HG03520 (cell line): ENCODE data around the gene CLIC3.

ENCODE experiments used
- ATAC-seq: cut with Tn5 transposase; IDR thresholded peaks from one replicate; pipeline ENCODE4 v1.9.1; 2021; ENCODE audit warnings: mild to moderate bottlenecking, moderate library complexity; ENCODE audit not compliant: unreplicated experiment

The CLIC3 gene

DNA sequence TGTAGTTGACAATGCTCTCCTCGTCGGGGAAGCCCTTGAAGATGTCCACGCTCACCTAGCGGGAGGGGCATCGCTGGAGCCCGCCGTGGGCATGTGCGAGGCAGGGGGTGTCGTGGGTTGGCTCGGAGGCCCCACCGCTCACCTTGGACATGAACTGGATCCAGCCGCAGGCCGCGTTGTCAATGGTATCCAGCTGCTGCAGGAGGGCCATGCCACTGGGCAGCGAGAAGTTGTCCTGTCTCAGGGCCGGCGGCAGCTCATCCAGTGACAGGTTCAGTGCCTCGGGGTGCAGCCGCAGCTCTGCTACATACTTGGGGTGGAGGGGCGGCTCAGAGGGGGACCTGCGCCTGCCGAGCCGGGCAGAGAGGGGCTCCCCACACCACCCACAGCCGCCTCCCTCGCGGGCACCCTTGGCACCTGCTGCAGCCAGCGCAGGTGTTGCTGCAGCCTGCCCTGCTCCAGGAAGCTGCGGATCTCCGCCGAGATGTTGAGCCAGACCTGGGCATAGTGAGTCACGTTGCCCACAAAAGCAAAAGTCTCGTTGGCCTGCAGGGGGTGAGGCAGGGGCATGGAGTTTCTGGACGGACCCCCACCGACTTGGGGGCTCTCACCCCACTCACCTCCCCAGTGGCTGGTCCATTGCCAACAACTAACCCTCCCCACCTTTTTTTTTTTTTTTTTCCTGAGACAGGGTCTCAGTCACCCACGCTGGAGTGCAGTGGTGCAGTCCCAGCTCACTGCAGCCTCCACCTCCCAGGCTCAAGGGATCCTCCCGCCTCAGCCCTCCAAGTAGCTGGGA, 22.6 kb upstream of the CLIC3 start:
- no peak for ATAC-seq

- no peak for ATAC-seq
These were observed 21.6 kb upstream of the CLIC3 start for GRCh38 chr9:137017791-137018497.

GRCh38 chr9:137017071-137017470, 20.7 kb upstream of the CLIC3 start:
- ATAC-seq, result no peak

DNA sequence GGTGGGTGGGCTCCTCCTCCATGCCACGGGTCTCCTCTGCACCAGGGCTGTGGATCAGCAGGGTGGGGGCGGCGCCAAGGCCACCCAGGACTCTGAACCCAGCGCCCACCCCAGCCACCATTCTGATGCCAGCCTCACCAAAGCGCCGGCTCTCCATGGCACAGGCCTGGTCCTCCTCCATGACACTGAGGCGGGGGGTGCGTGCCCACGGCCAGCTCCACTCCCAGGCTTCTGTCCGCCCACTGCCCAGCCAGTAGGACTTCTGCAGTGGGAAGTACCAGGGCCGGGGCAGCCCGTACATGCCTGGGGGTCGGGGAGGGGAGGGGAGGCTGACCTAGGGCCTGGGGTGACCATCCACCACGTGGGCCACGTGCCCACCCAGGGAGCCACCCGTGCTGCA, 20.1 kb upstream of the CLIC3 start:
- no peak for ATAC-seq

DNA sequence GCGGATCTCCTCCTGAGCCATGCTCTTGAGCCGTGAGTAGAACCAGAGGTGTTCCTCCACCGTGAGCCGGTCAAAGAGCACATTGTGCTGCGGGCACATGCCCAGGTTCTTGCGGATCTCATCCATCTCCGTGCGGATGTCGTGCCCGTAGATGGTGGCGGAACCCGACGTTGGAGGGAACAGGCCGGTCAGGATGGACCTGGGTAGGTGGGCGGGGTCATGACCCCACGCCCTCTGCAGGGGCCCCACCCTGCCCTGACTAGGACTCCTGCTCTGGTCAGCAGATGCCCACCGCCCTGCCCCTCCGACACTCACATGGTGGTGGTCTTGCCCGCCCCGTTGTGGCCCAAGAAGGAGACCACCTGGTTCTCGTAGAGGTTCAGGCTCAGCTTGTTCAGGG, 19.6 kb upstream of the CLIC3 start:
- no peak for ATAC-seq

DNA sequence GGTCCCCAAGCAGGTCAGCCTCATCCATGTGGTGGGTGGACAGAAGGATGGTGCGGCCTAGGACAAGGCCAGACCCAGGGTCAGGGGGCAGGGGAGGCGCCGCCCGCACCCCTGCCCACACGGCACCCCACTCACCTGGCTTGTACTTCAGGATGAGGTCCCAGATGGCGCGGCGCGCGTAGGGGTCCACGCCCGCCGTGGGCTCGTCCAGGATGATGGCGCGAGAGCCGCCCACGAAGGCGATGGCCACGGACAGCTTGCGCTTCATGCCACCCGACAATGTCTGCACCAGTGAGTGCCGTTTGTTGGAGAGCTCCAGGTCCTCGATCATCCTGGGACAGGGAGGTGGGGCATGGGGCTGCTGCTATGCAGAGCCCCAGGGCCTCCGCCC, 19.2 kb upstream of the CLIC3 start:
- ATAC-seq, result no peak

DNA sequence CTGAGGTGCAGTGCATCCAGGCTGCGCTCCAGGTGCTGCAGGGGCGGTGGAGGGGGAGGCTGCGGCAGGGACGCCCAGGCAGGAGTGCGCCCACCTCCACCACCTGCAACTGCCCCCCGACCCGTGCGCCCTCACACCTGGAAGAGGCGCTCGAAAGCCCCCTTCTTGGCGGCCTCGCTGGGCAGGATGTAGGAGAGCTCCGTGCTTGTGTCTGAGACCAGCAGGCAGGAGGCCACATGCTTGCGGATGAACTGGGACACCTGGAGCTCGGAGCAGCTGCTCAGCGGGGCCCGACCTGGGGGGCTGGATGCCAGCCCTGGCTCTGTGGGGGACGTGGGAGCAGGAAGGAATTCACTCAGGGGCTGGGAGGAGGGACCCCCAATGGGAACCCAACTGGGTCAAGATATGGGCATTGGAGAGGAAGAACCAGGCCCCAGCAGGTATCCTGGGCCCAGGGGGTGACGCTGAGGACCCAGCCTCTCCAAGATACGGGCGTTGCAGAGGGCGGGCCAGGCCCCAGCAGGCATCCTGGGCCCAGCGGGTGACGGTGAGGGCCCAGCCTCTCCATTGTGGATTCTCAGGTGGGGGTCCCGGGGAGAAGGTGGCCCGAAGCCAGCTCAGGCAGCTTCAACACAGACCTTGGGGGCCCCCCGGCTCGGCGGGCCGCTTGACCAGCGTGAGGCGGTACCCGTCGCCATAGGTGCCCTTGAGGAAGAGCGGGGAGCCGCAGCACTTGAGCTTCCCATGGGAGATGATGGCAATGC, 18.6 kb upstream of the CLIC3 start:
- no peak for ATAC-seq

DNA sequence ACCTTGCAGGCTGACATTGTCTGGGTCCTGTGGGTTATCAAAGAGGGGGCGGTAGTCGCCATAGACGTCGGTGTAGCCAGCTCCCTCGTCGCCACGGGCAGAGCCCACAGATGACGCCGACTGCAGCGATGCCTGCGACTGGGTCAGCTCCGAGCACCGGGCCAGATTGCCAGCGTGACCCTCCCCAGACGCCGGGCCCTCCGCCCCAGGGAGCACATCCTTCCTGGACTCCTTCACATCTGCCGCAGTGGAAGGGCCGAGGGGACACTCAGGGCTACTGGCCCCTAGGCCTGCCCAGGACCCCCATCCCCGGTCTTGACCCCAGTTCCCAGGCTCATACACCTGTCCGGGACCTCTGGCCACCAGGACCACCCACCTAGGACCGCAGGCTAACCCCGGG, 17.8 kb upstream of the CLIC3 start:
- no peak for ATAC-seq

- ATAC-seq, result no peak
These were observed 17.2 kb upstream of the CLIC3 start for GRCh38 chr9:137013571-137013940.

DNA sequence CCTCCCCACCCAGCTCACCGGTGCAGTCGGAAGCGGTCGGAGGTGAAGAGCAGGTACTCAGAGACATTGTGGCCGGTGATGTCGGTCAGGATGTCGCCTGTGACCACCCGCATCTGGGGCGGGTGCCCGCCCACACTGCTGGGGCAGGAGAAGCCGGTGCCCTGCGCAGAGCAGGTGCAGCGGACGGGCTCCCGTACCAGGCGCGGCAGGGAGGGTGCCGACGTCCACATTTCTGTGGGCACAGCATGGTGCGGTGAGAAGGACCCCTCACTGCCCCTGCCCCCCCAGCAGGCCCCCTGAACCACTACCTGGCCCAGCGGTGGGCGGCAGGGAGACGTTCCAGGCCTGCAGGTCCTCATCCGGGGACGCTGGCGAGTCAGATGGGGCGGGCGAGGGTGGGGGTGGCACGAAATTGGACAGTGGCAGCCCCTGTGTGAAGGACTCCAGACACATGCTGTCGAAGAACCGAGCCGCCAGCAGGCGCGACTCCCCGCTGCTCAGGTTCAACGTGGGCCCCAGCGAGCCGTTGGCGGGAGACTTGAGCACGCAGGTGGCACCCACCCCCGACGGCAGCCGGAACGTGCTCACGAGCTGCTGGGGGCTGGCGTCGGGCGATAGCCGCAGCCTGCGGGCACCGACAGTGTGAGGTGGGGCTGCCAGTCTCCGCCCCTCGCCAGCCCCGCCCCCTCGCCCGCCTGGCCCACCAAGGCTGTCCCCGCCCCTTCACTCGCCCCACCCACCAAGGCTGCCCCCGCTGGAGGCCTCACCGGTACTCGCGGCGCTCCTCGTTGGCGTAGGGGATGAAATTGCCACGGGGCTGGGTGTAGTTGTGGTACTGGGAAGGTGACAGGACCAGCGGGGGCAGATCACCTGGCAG, 16.6 kb upstream of the CLIC3 start:
- no peak for ATAC-seq

- no peak for ATAC-seq
These were observed 15.7 kb upstream of the CLIC3 start for GRCh38 chr9:137011907-137012675.

GRCh38 chr9:137011156-137011555, 14.8 kb upstream of the CLIC3 start:
- no peak for ATAC-seq

- ATAC-seq, result no peak
These were observed 13.8 kb upstream of the CLIC3 start for GRCh38 chr9:137009938-137010732.

DNA sequence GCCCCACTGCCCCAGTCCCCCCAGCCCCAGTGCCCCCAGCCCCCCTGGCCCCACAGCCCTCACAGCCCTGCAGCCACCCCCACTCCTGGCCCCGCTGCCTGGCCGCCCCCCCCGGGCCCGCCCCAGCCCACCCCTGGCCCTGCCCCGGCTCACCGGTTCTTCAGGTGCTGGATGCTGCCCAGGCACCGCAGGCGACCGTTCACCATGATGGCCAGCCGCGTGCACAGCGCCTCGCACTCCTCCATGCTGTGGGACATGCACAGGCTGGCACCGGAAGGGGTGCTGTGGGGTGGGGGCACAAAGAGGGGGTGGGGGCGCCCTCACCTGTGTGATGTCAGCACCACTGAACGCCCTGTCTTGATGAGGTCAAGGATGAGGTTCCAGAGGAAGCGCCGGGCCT, 12.8 kb upstream of the CLIC3 start:
- no peak for ATAC-seq

GRCh38 chr9:137008312-137008711, 11.9 kb upstream of the CLIC3 start:
- ATAC-seq, result no peak

DNA sequence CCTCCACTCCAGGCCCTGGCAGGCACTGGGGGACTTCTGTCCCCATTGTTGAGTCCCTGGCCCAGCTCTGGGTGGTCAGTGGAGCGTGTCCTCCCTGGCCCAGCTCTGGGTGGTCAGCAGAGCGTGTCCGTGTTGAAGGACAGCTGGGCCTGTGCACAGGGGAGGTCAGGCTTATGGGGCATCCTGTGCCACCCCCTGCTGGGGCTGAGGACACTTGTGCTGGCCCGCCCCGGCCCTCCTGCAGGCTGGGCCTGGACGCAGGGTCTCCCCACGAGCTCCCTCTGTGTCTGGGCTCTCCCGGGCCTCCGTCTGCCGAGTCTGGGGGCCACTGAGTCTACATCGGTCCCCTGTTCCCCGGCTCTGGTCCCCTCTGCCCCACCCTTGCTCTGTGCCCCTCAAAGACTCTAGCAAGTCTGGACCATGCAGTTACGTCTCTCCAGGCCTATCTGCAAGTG, 11.5 kb upstream of the CLIC3 start:
- no peak for ATAC-seq

- ATAC-seq, result no peak
These were observed 10.9 kb upstream of the CLIC3 start for GRCh38 chr9:137007108-137007815.

- no peak for ATAC-seq
These were observed 10.0 kb upstream of the CLIC3 start for GRCh38 chr9:137006116-137007003.
